ENCODE results near the gene ZNF628.
A peak's percentile ranks its signal among the peaks of the same experiment; 100 is the strongest.
"Not testable (repeated sequence)": the region's sequence is repeated elsewhere in the genome, so short reads cannot be mapped to it uniquely, and the experiment has no call there.

ZNF628 gene

GRCh38 chr19:55484593-55485438, 8.4 kb downstream of the ZNF628 start, which contains the start of gene NAT14:
NAT14 (plus strand) TSS chr19:55485188; CDS start chr19:55485709, 521 bp downstream.
- DNase-seq (ENCODE audit: low spot score): peak; percentile 14

- no peak for DNase-seq (ENCODE audit: low spot score)
These were observed 9.1 kb downstream of the ZNF628 start for GRCh38 chr19:55485439-55486011.

- no peak for DNase-seq (ENCODE audit: low spot score)
These were observed 9.9 kb downstream of the ZNF628 start for GRCh38 chr19:55486043-55486970.

GRCh38 chr19:55486971-55487923, 10.8 kb downstream of the ZNF628 start:
- DNase-seq (ENCODE audit: low spot score): no peak

- DNase-seq (ENCODE audit: low spot score): no peak
These were observed 11.7 kb downstream of the ZNF628 start, which contains the start of gene SSC5D for GRCh38 chr19:55487924-55488687. SSC5D (plus strand) TSS chr19:55488436; CDS start chr19:55488590, 154 bp downstream.

- no peak for DNase-seq (ENCODE audit: low spot score)
These were observed 12.7 kb downstream of the ZNF628 start for GRCh38 chr19:55488986-55489710.

GRCh38 chr19:55489711-55490477, 13.5 kb downstream of the ZNF628 start:
- DNase-seq (ENCODE audit: low spot score): no peak

GRCh38 chr19:55490478-55491432, 14.3 kb downstream of the ZNF628 start:
- DNase-seq (ENCODE audit: low spot score): no peak

- no peak for DNase-seq (ENCODE audit: low spot score)
These were observed 15.3 kb downstream of the ZNF628 start for GRCh38 chr19:55491546-55492360.

GRCh38 chr19:55492362-55492944, 16.0 kb downstream of the ZNF628 start:
- DNase-seq (ENCODE audit: low spot score): no peak

- DNase-seq (ENCODE audit: low spot score): no peak
These were observed 16.7 kb downstream of the ZNF628 start for GRCh38 chr19:55493052-55493644.

GRCh38 chr19:55493645-55494171, 17.3 kb downstream of the ZNF628 start:
- no peak for DNase-seq (ENCODE audit: low spot score)

- DNase-seq (ENCODE audit: low spot score): no peak
These were observed 17.9 kb downstream of the ZNF628 start for GRCh38 chr19:55494172-55494761.

- no peak for DNase-seq (ENCODE audit: low spot score)
These were observed 19.4 kb downstream of the ZNF628 start for GRCh38 chr19:55495646-55496349.

- not testable (repeated sequence) for DNase-seq (ENCODE audit: low spot score)
These were observed 20.4 kb downstream of the ZNF628 start for GRCh38 chr19:55496820-55497219.

Measured in hematopoietic multipotent progenitor cell treated with erythropoietin and hydrocortisone succinate and interleukin-3 and kit ligand, for 17 days (in vitro differentiated cells).